Testis (tissue), 3 donors: ENCODE data around the gene ZNF862. TPM values are rescaled to one million over a fixed set of nuclear protein-coding genes. Genes with fewer than 3 reads are reported as not detected.
A peak's percentile ranks its signal among the peaks of the same experiment; 100 is the strongest.

Source experiments
- DNase-seq: peaks from one replicate; pipeline ENCODE4 v3.0.0-alpha.2; 2019
- H3K27ac ChIP-seq, 2 donors: fragments of 200-600 bp; sonication (generic); one replicate each; pipeline ENCODE4 v1.5.1; 2019
- H3K27me3 ChIP-seq: fragments of 200-600 bp; sonication (generic); one replicate; pipeline ENCODE4 v1.5.1; 2019
- H3K36me3 ChIP-seq: fragments of 200-600 bp; sonication (generic); one replicate; pipeline ENCODE4 v1.5.1; 2017; ENCODE audit warnings: low read depth; ENCODE audit errors: missing control alignments
- H3K4me1 ChIP-seq: fragments of 200-600 bp; sonication (generic); one replicate; pipeline ENCODE4 v1.5.1; 2019
- H3K4me3 ChIP-seq, 2 donors: fragments of 200-600 bp; sonication (generic); one replicate each; pipeline ENCODE4 v1.5.1; 2017 to 2019
- H3K9me3 ChIP-seq: fragments of 200-600 bp; sonication (generic); one replicate; pipeline ENCODE4 v1.5.1; 2017
- CTCF ChIP-seq, 3 experiments: fragments of 450-650 bp in 2 of 3; fragments of 200-600 bp in 1 of 3; sonication (generic) in 1 of 3; IDR thresholded peaks; one replicate each; pipeline ENCODE4 v1.5.1; 2016 to 2019; ENCODE audit warnings: antibody characterized with exemption in 3 of 3, mild to moderate bottlenecking in 2 of 3, moderate library complexity in 1 of 3
- POLR2A ChIP-seq: fragments of 450-650 bp; IDR thresholded peaks from one replicate; pipeline ENCODE4 v1.6.1; 2017; ENCODE audit warnings: antibody characterized with exemption, mild to moderate bottlenecking, moderate library complexity
- WGBS, 2 donors: methylation state at CpG; one replicate each; pipeline ENCODE4 v1.1.5; 2018; 5-methylcytosine and 5-hydroxymethylcytosine counted together
- intact Hi-C: fragments of 100-400 bp; cut with DNase I; formaldehyde crosslinking; loops from one replicate; pipeline ENCODE4 v1.15.1; 2023; ENCODE audit warnings: low total_unique reads
- polyA plus RNA-seq: library from polyadenylated mRNA; stranded (reverse); fragments of 350-450 nt; fragmentation: Illumina TruSeq; extraction: RNeasy Lipid Tissue Mini Kit (QIAGEN cat#74804); gene quantifications from one replicate; pipeline ENCODE4 v1.2.3, GENCODE V29; 2014; ENCODE audit warnings: low read depth, low replicate concordance; ENCODE audit not compliant: insufficient read depth
- total RNA-seq, 2 donors: library from RNA; depleted of rRNA; stranded (reverse); fragments of >200 nt; gene quantifications; one replicate each; pipeline ENCODE4 v1.2.3, GENCODE V29; 2016

The ZNF862 gene
- total and polyA plus RNA-seq, 3 donors from 2014 or later, result 12.8 to 24.5 (median 21.6) TPM

GRCh38 chr7:149872419-149873073 lies 34.4 kb downstream of the ZNF862 start:
- intact Hi-C loops, result no loop called here
- WGBS, 2 donors, result 12 to 13% methylated on average over 11 to 13 of the region's 13 CpGs

GRCh38 chr7:149873074-149873969 lies 35.1 kb downstream of the ZNF862 start, which contains the start of gene ATP6V0E2:
Gene ATP6V0E2 (plus strand): TSS chr7:149873969. CDS start chr7:149874066, 97 bp downstream.
- no peaks in the 10 kb centered on the region for H3K9me3 ChIP-seq
- intact Hi-C loops, result no loop called here
- H3K27ac ChIP-seq, result peak within 1 kb of the TSS; percentile 37 to 90
- TF ChIP-seq POLR2A, result no peak
- TF ChIP-seq CTCF (IDR thresholded peaks at IDR 0.05), result no peak
- H3K4me3 ChIP-seq, result peak within 1 kb of the TSS; percentile 73 to 81
- peaks cover 4% of the 10 kb centered on the region for H3K4me1 ChIP-seq
- 0 to 1% methylated on average over 17 to 87 of the region's 93 CpGs for WGBS, 2 donors
- H3K36me3 ChIP-seq, result no peaks in the 10 kb centered on the region
- H3K27me3 ChIP-seq, result no peaks in the 10 kb centered on the region
- peak; percentile 98 for DNase-seq

More at GRCh38 chr7:149872419-149873073, 34.4 kb downstream of the ZNF862 start:
- TF ChIP-seq POLR2A (no peak), CTCF (IDR thresholded peaks at IDR 0.05) (no peak)
- H3K36me3 ChIP-seq, result no peaks in the 10 kb centered on the region
- H3K27ac ChIP-seq, result peak overlapping the region; percentile 37 to 90
- H3K4me1 ChIP-seq, result peaks cover 4% of the 10 kb centered on the region
- peak overlapping the region; percentile 73 to 81 for H3K4me3 ChIP-seq
- no peaks in the 10 kb centered on the region for H3K9me3 ChIP-seq
- DNase-seq, result peak; percentile 89
- no peaks in the 10 kb centered on the region for H3K27me3 ChIP-seq

- intact Hi-C loops, result no loop called here
- TF ChIP-seq POLR2A, result no peak
- DNase-seq, result no peak
- 8 to 16% methylated on average over 15 to 39 of the region's 46 CpGs for WGBS, 2 donors
- Histone ChIP-seq H3K4me1 (peaks cover 4% of the 10 kb centered on the region), H3K36me3 (no peaks in the 10 kb centered on the region), H3K4me3 (peak overlapping the region; percentile 73 to 81), H3K27ac (no peak overlapping the region), H3K27me3 (no peaks in the 10 kb centered on the region), H3K9me3 (no peaks in the 10 kb centered on the region)
Measured at GRCh38 chr7:149873970-149874643, 35.9 kb downstream of the ZNF862 start.

GRCh38 chr7:149874644-149875028 lies 36.5 kb downstream of the ZNF862 start:
- Histone ChIP-seq H3K27ac (no peak overlapping the region), H3K4me3 (no peak overlapping the region), H3K9me3 (no peaks in the 10 kb centered on the region), H3K27me3 (no peaks in the 10 kb centered on the region), H3K4me1 (peaks cover 4% of the 10 kb centered on the region), H3K36me3 (no peaks in the 10 kb centered on the region)
- WGBS, 2 donors, result 52 to 59% methylated on average over 8 of the region's 8 CpGs
- peak; percentile 10 for DNase-seq
- TF ChIP-seq POLR2A (no peak), CTCF (IDR thresholded peaks at IDR 0.05) (no peak)
- intact Hi-C loops, result no loop called here

GRCh38 chr7:149875396-149875795 lies 37.2 kb downstream of the ZNF862 start:
- intact Hi-C loops, result no loop called here
- H3K4me1 ChIP-seq, result peaks cover 4% of the 10 kb centered on the region
- H3K27me3 ChIP-seq, result no peaks in the 10 kb centered on the region
- DNase-seq, result peak; percentile 12
- H3K27ac ChIP-seq, result no peak overlapping the region
- no peaks in the 10 kb centered on the region for H3K36me3 ChIP-seq
- H3K9me3 ChIP-seq, result no peaks in the 10 kb centered on the region
- TF ChIP-seq POLR2A (no peak), CTCF (IDR thresholded peaks at IDR 0.05) (no peak)
- 93 to 94% methylated on average over 4 of the region's 4 CpGs for WGBS, 2 donors
- H3K4me3 ChIP-seq, result no peak overlapping the region
